ENCODE results near the gene CCNH. TPM values are rescaled to one million over a fixed set of nuclear protein-coding genes. Genes with fewer than 3 reads are reported as not detected.

CCNH gene
- 40.3 TPM for polyA plus RNA-seq (2013, experiment 1 of 2)
- polyA plus RNA-seq (2013, experiment 2 of 2): 41.5 TPM

GRCh38 chr5:87412630-87413342, at the start of gene CCNH:
CCNH (minus strand) TSS chr5:87412930; CDS start chr5:87412794, 136 bp downstream.
- H3K27me3 ChIP-seq (ENCODE audit: insufficient read depth, low read length): no peaks in the 10 kb centered on the region
- H3K36me3 ChIP-seq (ENCODE audit: insufficient read depth, low read length): peaks cover 33% of the 10 kb centered on the region
- no peaks in the 10 kb centered on the region for H3K9me3 ChIP-seq (ENCODE audit: insufficient read depth, low read depth, low read length)
- 2% methylated on average over 46 of the region's 46 CpGs for WGBS
- peaks cover 12% of the 10 kb centered on the region for H3K4me1 ChIP-seq (ENCODE audit: insufficient read depth, low read length)
- H3K9ac ChIP-seq (ENCODE audit: low read depth, low read length): peak within 1 kb of the TSS; percentile 88
- H3K27ac ChIP-seq (ENCODE audit: low read depth, low read length): peak within 1 kb of the TSS; percentile 86
- H3K4me3 ChIP-seq (ENCODE audit: low read length): peak within 1 kb of the TSS; percentile 78

GRCh38 chr5:87457706-87458105, 45.0 kb upstream of the CCNH start:
- Histone ChIP-seq H3K4me3 (ENCODE audit: low read length) (no peak overlapping the region), H3K27ac (ENCODE audit: low read depth, low read length) (no peak overlapping the region), H3K4me1 (ENCODE audit: insufficient read depth, low read length) (no peaks in the 10 kb centered on the region), H3K9ac (ENCODE audit: low read depth, low read length) (no peak overlapping the region), H3K27me3 (ENCODE audit: insufficient read depth, low read length) (no peaks in the 10 kb centered on the region), H3K36me3 (ENCODE audit: insufficient read depth, low read length) (no peaks in the 10 kb centered on the region), H3K9me3 (ENCODE audit: insufficient read depth, low read depth, low read length) (no peaks in the 10 kb centered on the region)

GRCh38 chr5:87453801-87454200, 41.1 kb upstream of the CCNH start:
- WGBS: no CpG with 5 or more reads among the region's 1 CpG
- H3K4me3 ChIP-seq (ENCODE audit: low read length): no peak overlapping the region

GRCh38 chr5:87452837-87453236, 40.1 kb upstream of the CCNH start:
- H3K27ac ChIP-seq (ENCODE audit: low read depth, low read length): no peak overlapping the region
- no peaks in the 10 kb centered on the region for H3K9me3 ChIP-seq (ENCODE audit: insufficient read depth, low read depth, low read length)
- no peaks in the 10 kb centered on the region for H3K4me1 ChIP-seq (ENCODE audit: insufficient read depth, low read length)
- H3K9ac ChIP-seq (ENCODE audit: low read depth, low read length): no peak overlapping the region
- no peaks in the 10 kb centered on the region for H3K36me3 ChIP-seq (ENCODE audit: insufficient read depth, low read length)
- no peak overlapping the region for H3K4me3 ChIP-seq (ENCODE audit: low read length)
- H3K27me3 ChIP-seq (ENCODE audit: insufficient read depth, low read length): no peaks in the 10 kb centered on the region

More at GRCh38 chr5:87453801-87454200, 41.1 kb upstream of the CCNH start:
- Histone ChIP-seq H3K36me3 (ENCODE audit: insufficient read depth, low read length) (no peaks in the 10 kb centered on the region), H3K9me3 (ENCODE audit: insufficient read depth, low read depth, low read length) (no peaks in the 10 kb centered on the region), H3K4me1 (ENCODE audit: insufficient read depth, low read length) (no peaks in the 10 kb centered on the region), H3K27ac (ENCODE audit: low read depth, low read length) (no peak overlapping the region), H3K27me3 (ENCODE audit: insufficient read depth, low read length) (no peaks in the 10 kb centered on the region), H3K9ac (ENCODE audit: low read depth, low read length) (no peak overlapping the region)

GRCh38 chr5:87442419-87442818, 29.7 kb upstream of the CCNH start:
- no peaks in the 10 kb centered on the region for H3K36me3 ChIP-seq (ENCODE audit: insufficient read depth, low read length)
- WGBS: 100% methylated on average over 1 of the region's 1 CpG

GRCh38 chr5:87438231-87438630, 25.5 kb upstream of the CCNH start:
- no peaks in the 10 kb centered on the region for H3K36me3 ChIP-seq (ENCODE audit: insufficient read depth, low read length)
- no peak overlapping the region for H3K4me3 ChIP-seq (ENCODE audit: low read length)
- WGBS: 94% methylated on average over 2 of the region's 2 CpGs
- no peaks in the 10 kb centered on the region for H3K27me3 ChIP-seq (ENCODE audit: insufficient read depth, low read length)
- no peak overlapping the region for H3K9ac ChIP-seq (ENCODE audit: low read depth, low read length)
- no peak overlapping the region for H3K27ac ChIP-seq (ENCODE audit: low read depth, low read length)
- H3K9me3 ChIP-seq (ENCODE audit: insufficient read depth, low read depth, low read length): no peaks in the 10 kb centered on the region
- H3K4me1 ChIP-seq (ENCODE audit: insufficient read depth, low read length): no peaks in the 10 kb centered on the region

More at GRCh38 chr5:87442419-87442818, 29.7 kb upstream of the CCNH start:
- Histone ChIP-seq H3K4me3 (ENCODE audit: low read length) (no peak overlapping the region), H3K27me3 (ENCODE audit: insufficient read depth, low read length) (no peaks in the 10 kb centered on the region), H3K9me3 (ENCODE audit: insufficient read depth, low read depth, low read length) (no peaks in the 10 kb centered on the region), H3K27ac (ENCODE audit: low read depth, low read length) (no peak overlapping the region), H3K9ac (ENCODE audit: low read depth, low read length) (no peak overlapping the region), H3K4me1 (ENCODE audit: insufficient read depth, low read length) (no peaks in the 10 kb centered on the region)

GRCh38 chr5:87437724-87438123, 25.0 kb upstream of the CCNH start:
- H3K4me3 ChIP-seq (ENCODE audit: low read length): no peak overlapping the region
- H3K36me3 ChIP-seq (ENCODE audit: insufficient read depth, low read length): no peaks in the 10 kb centered on the region
- H3K9ac ChIP-seq (ENCODE audit: low read depth, low read length): no peak overlapping the region
- no peaks in the 10 kb centered on the region for H3K27me3 ChIP-seq (ENCODE audit: insufficient read depth, low read length)
- H3K27ac ChIP-seq (ENCODE audit: low read depth, low read length): no peak overlapping the region
- no CpG with 5 or more reads among the region's 1 CpG for WGBS
- H3K4me1 ChIP-seq (ENCODE audit: insufficient read depth, low read length): no peaks in the 10 kb centered on the region
- no peaks in the 10 kb centered on the region for H3K9me3 ChIP-seq (ENCODE audit: insufficient read depth, low read depth, low read length)

GRCh38 chr5:87435144-87435694, 22.5 kb upstream of the CCNH start:
- H3K9me3 ChIP-seq (ENCODE audit: insufficient read depth, low read depth, low read length): no peaks in the 10 kb centered on the region
- H3K27me3 ChIP-seq (ENCODE audit: insufficient read depth, low read length): no peaks in the 10 kb centered on the region
- H3K4me3 ChIP-seq (ENCODE audit: low read length): no peak overlapping the region
- WGBS: 85% methylated on average over 1 of the region's 2 CpGs
- no peaks in the 10 kb centered on the region for H3K4me1 ChIP-seq (ENCODE audit: insufficient read depth, low read length)
- H3K9ac ChIP-seq (ENCODE audit: low read depth, low read length): no peak overlapping the region
- no peaks in the 10 kb centered on the region for H3K36me3 ChIP-seq (ENCODE audit: insufficient read depth, low read length)
- H3K27ac ChIP-seq (ENCODE audit: low read depth, low read length): no peak overlapping the region

- no peaks in the 10 kb centered on the region for H3K36me3 ChIP-seq (ENCODE audit: insufficient read depth, low read length)
- H3K4me1 ChIP-seq (ENCODE audit: insufficient read depth, low read length): no peaks in the 10 kb centered on the region
- no peak overlapping the region for H3K9ac ChIP-seq (ENCODE audit: low read depth, low read length)
- no peaks in the 10 kb centered on the region for H3K27me3 ChIP-seq (ENCODE audit: insufficient read depth, low read length)
- no peak overlapping the region for H3K27ac ChIP-seq (ENCODE audit: low read depth, low read length)
- no peaks in the 10 kb centered on the region for H3K9me3 ChIP-seq (ENCODE audit: insufficient read depth, low read depth, low read length)
- no peak overlapping the region for H3K4me3 ChIP-seq (ENCODE audit: low read length)
- no CpG with 5 or more reads among the region's 1 CpG for whole genome bisulfite sequencing
Observed at GRCh38 chr5:87434461-87434860, 21.7 kb upstream of the CCNH start.

- Histone ChIP-seq H3K27me3 (ENCODE audit: insufficient read depth, low read length) (no peaks in the 10 kb centered on the region), H3K9ac (ENCODE audit: low read depth, low read length) (no peak overlapping the region), H3K4me3 (ENCODE audit: low read length) (no peak overlapping the region), H3K36me3 (ENCODE audit: insufficient read depth, low read length) (no peaks in the 10 kb centered on the region), H3K4me1 (ENCODE audit: insufficient read depth, low read length) (no peaks in the 10 kb centered on the region), H3K9me3 (ENCODE audit: insufficient read depth, low read depth, low read length) (no peaks in the 10 kb centered on the region), H3K27ac (ENCODE audit: low read depth, low read length) (no peak overlapping the region)
- WGBS: 96% methylated on average over 1 of the region's 1 CpG
Observed at GRCh38 chr5:87433945-87434344, 21.2 kb upstream of the CCNH start.

GRCh38 chr5:87432460-87432859, 19.7 kb upstream of the CCNH start:
- Histone ChIP-seq H3K4me1 (ENCODE audit: insufficient read depth, low read length) (no peaks in the 10 kb centered on the region), H3K4me3 (ENCODE audit: low read length) (no peak overlapping the region), H3K9ac (ENCODE audit: low read depth, low read length) (no peak overlapping the region), H3K27ac (ENCODE audit: low read depth, low read length) (no peak overlapping the region), H3K36me3 (ENCODE audit: insufficient read depth, low read length) (no peaks in the 10 kb centered on the region), H3K9me3 (ENCODE audit: insufficient read depth, low read depth, low read length) (no peaks in the 10 kb centered on the region), H3K27me3 (ENCODE audit: insufficient read depth, low read length) (no peaks in the 10 kb centered on the region)
- 79% methylated on average over 1 of the region's 2 CpGs for WGBS

Measured in HUES64 (cell line).